Fibroblast of lung (primary cell): Measurements from ENCODE around the gene ATP11A. TPM values are rescaled to one million over a fixed set of nuclear protein-coding genes. Genes with fewer than 3 reads are reported as not detected.
A peak's percentile ranks its signal among the peaks of the same experiment; 100 is the strongest.

ENCODE experiments used
- DNase-seq, 2 donors: peaks; one replicate each; pipeline versions ENCODE4 v3.0.0 to v3.0.0-alpha.2; 2010; ENCODE audit warnings: low read depth in 2 of 2
- H2AFZ ChIP-seq: 2 replicates; pipeline ENCODE4 v1.5.1; 2012; ENCODE audit warnings: low read length, control low read depth, inconsistent platforms
- H3K27ac ChIP-seq: 2 replicates; pipeline ENCODE4 v1.5.1; 2011; ENCODE audit warnings: low read length, control low read depth; ENCODE audit not compliant: insufficient read depth
- H3K27me3 ChIP-seq: 2 replicates; pipeline ENCODE4 v1.5.1; 2011; ENCODE audit warnings: mild to moderate bottlenecking, low read length; ENCODE audit not compliant: control insufficient read depth, insufficient read depth
- H3K36me3 ChIP-seq: 2 replicates; pipeline ENCODE4 v1.5.1; 2011; ENCODE audit warnings: low read length; ENCODE audit not compliant: control insufficient read depth, insufficient read depth
- H3K4me1 ChIP-seq: 2 replicates; pipeline ENCODE4 v1.5.1; 2011; ENCODE audit warnings: low read length; ENCODE audit not compliant: control insufficient read depth, insufficient read depth; ENCODE audit errors: extremely low read depth
- H3K4me2 ChIP-seq: 2 replicates; pipeline ENCODE4 v1.5.1; 2011; ENCODE audit warnings: low read length, control low read depth; ENCODE audit not compliant: insufficient read depth; ENCODE audit errors: extremely low read depth
- H3K4me3 ChIP-seq, 4 experiments: fragments of 200-600 bp in 1 of 4; sonication (generic) in 1 of 4; replicated peaks in 1 of 4; 2 replicates each; pipeline ENCODE4 v1.5.1; 2011 to 2016; ENCODE audit warnings: low read length in 4 of 4, low read depth in 3 of 4, mild to moderate bottlenecking in 3 of 4, control low read depth in 2 of 4, inconsistent platforms in 1 of 4, mixed read lengths in 1 of 4; ENCODE audit not compliant: insufficient read depth in 1 of 4; ENCODE audit errors: control extremely low read depth in 1 of 4
- H3K79me2 ChIP-seq: 2 replicates; pipeline ENCODE4 v1.5.1; 2012; ENCODE audit warnings: mild to moderate bottlenecking, low read length, inconsistent platforms; ENCODE audit not compliant: control insufficient read depth, insufficient read depth
- H3K9ac ChIP-seq: 2 replicates; pipeline ENCODE4 v1.5.1; 2011; ENCODE audit warnings: mild to moderate bottlenecking, low read length, control low read depth; ENCODE audit not compliant: insufficient read depth
- H3K9me3 ChIP-seq: 2 replicates; pipeline ENCODE4 v1.5.1; 2012; ENCODE audit warnings: low read depth, low read length; ENCODE audit not compliant: control insufficient read depth, insufficient read depth
- H4K20me1 ChIP-seq: 2 replicates; pipeline ENCODE4 v1.5.1; 2011; ENCODE audit warnings: low read length; ENCODE audit not compliant: control insufficient read depth, insufficient read depth; ENCODE audit errors: extremely low read depth
- EZH2 ChIP-seq: IDR thresholded peaks from 2 replicates; pipeline ENCODE4 v1.5.1; 2012; ENCODE audit warnings: low read length, control low read depth, mild to moderate bottlenecking; ENCODE audit errors: missing control alignments
- polyA plus RNA-seq, 2 donors: library from polyadenylated mRNA; depleted of rRNA in 1 of 2; stranded (reverse) in 1 of 2; unstranded in 1 of 2; fragments of >200 nt; gene quantifications; 2 replicates each; pipeline ENCODE4 v1.2.1, GENCODE V29; 2011 to 2012; ENCODE audit warnings: missing spikeins in 1 of 2
- total RNA-seq: library from RNA; depleted of rRNA; stranded (reverse); fragments of >200 nt; gene quantifications from 2 replicates; pipeline ENCODE4 v1.2.1, GENCODE V29; 2014
- TF ChIP-seq, protein P1 (sequence below), 2 donors: IDR thresholded peaks in 1 of 2; conservative IDR thresholded peaks in 1 of 2; 1 replicate in 1 of 2; 2 replicates in 1 of 2; pipeline ENCODE4 v1.5.1; 2011 to 2012; ENCODE audit warnings: low read length in 2 of 2, control low read depth in 1 of 2, inconsistent platforms in 1 of 2, low read depth in 1 of 2, mild to moderate bottlenecking in 1 of 2

The ATP11A gene
- total and polyA plus RNA-seq, 2 donors (not counting 1 experiment from before 2014, with no cell fraction given): 2.3 to 7.8 TPM

DNA sequence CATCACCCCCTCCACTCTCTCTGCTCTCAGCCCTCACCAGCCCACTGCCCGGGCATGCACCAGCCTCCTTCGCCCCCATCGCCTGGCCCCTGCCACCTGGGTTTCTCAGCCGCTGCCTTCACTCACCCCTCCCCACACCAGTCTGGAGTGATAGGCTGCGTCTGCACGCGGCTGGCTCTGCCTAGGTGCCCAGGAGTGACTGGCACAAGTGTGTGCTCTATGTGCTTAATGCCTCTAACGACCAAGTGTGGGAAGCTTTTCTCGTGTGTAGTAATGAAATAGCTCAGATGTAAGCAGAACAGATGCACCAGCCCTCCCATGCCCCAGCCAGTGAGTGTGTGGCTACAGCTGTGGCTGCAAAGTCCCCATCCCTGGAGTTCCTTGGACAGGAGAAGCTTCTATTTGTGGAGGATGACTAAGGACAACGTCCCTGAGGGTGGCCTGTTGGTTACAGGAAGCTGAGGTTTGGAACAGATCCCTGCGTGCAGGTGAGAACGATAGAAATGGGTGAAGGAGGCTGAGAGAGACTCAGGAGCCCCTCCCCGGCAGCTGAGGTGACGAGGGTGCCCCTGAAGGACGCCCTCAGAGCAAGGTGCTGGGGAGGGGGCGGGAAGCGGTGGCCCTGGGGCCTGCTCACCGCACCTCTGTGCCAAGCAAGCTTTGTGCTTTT lies 35.6 kb downstream of the ATP11A start:
- peak in 1 of 2 donors; percentile 58 for DNase-seq
- Histone ChIP-seq H2AFZ (no peak overlapping the region), H3K4me2 (no peak overlapping the region)

DNA sequence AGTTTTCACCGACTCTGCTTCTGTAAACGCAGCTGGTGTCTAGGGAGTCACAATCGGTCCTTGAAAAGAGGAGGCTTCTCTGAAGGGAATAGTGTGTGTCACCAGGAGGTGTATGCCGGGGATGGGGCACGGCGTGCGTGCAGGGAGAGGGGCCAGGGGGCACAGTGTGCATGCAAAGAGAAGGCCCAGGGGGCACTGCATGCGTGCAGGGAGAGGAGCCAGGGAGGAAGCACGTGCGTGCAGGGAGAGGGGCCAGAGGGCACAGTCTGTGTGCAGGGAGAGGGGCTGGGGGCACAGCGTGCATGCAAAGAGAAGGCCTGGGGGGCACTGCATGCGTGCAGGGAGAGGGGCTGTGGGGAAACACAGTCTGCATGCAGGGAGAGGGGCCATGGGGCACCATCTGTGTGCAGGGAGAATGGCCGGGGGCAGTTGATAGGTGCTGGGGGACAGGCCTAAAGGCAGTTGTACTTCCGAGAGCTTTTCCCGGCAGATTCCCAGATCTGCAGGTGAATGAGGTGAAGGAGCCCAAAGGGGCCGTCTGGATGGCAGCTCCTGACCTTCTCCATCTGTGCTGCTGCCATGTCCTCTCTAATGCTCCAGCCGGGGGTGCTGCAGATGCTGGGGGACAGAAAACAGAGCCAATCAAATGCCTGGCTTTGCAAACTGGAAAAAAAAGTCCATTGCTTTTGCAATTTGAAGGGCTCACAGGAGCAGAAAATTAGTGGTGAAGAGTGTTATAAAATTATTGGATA lies 36.4 kb downstream of the ATP11A start:
- no peaks in the 10 kb centered on the region for H3K9me3 ChIP-seq
- no peak overlapping the region for H3K27ac ChIP-seq
- H3K9ac ChIP-seq: no peak overlapping the region
- DNase-seq: no peak
- no peaks in the 10 kb centered on the region for H3K36me3 ChIP-seq
- no peak overlapping the region for H2AFZ ChIP-seq
- no peaks in the 10 kb centered on the region for H3K27me3 ChIP-seq
- H3K4me3 ChIP-seq: no peak overlapping the region
- TF ChIP-seq, protein P1, sequence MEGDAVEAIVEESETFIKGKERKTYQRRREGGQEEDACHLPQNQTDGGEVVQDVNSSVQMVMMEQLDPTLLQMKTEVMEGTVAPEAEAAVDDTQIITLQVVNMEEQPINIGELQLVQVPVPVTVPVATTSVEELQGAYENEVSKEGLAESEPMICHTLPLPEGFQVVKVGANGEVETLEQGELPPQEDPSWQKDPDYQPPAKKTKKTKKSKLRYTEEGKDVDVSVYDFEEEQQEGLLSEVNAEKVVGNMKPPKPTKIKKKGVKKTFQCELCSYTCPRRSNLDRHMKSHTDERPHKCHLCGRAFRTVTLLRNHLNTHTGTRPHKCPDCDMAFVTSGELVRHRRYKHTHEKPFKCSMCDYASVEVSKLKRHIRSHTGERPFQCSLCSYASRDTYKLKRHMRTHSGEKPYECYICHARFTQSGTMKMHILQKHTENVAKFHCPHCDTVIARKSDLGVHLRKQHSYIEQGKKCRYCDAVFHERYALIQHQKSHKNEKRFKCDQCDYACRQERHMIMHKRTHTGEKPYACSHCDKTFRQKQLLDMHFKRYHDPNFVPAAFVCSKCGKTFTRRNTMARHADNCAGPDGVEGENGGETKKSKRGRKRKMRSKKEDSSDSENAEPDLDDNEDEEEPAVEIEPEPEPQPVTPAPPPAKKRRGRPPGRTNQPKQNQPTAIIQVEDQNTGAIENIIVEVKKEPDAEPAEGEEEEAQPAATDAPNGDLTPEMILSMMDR (conservative IDR thresholded peaks at IDR 0.05 in 1 of 2, IDR thresholded peaks at IDR 0.05 in 1 of 2; ENCODE audit: low read depth in 1 of 2, low read length in 2 of 2): no peak
- TF ChIP-seq EZH2: no peak
- no peak overlapping the region for H3K4me2 ChIP-seq
- no peaks in the 10 kb centered on the region for H4K20me1 ChIP-seq
- no peaks in the 10 kb centered on the region for H3K4me1 ChIP-seq
- no peaks in the 10 kb centered on the region for H3K79me2 ChIP-seq

More for the DNA sequence above, 35.6 kb downstream of the ATP11A start:
- Histone ChIP-seq H3K27me3 (no peaks in the 10 kb centered on the region), H3K9ac (no peak overlapping the region), H3K4me1 (no peaks in the 10 kb centered on the region), H4K20me1 (no peaks in the 10 kb centered on the region), H3K9me3 (no peaks in the 10 kb centered on the region), H3K79me2 (no peaks in the 10 kb centered on the region), H3K27ac (no peak overlapping the region), H3K36me3 (no peaks in the 10 kb centered on the region), H3K4me3 (no peak overlapping the region)
- TF ChIP-seq, protein P1 (conservative IDR thresholded peaks at IDR 0.05 in 1 of 2, IDR thresholded peaks at IDR 0.05 in 1 of 2; ENCODE audit: low read depth in 1 of 2, low read length in 2 of 2): no peak
- TF ChIP-seq EZH2: no peak

DNA sequence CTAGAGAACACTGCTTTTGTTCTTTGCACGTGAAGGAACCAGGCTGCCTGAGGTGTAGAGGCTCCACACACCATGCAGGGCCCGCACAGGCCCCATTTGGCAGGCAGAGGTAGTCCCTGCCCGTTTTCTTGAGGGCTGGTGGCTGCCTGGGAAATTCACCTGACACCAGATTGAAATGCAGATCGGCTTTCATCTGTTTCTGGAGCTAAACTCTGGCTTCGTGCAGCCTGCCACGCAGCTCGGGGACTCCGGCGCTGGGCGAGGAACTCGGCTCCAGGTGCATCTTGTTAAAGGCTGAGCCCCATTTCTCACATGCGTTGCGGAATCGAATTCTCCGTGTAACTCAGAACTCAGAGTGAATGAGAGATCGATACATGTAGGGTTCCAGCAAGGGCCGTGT lies 37.7 kb downstream of the ATP11A start:
- no peaks in the 10 kb centered on the region for H4K20me1 ChIP-seq
- no peak overlapping the region for H3K27ac ChIP-seq
- H3K79me2 ChIP-seq: no peaks in the 10 kb centered on the region
- DNase-seq: no peak
- H3K4me1 ChIP-seq: no peaks in the 10 kb centered on the region
- H3K4me3 ChIP-seq: no peak overlapping the region
- no peaks in the 10 kb centered on the region for H3K27me3 ChIP-seq
- H2AFZ ChIP-seq: no peak overlapping the region
- no peak overlapping the region for H3K9ac ChIP-seq
- H3K36me3 ChIP-seq: no peaks in the 10 kb centered on the region
- H3K9me3 ChIP-seq: no peaks in the 10 kb centered on the region
- TF ChIP-seq, protein P1 (conservative IDR thresholded peaks at IDR 0.05 in 1 of 2, IDR thresholded peaks at IDR 0.05 in 1 of 2; ENCODE audit: low read depth in 1 of 2, low read length in 2 of 2): no peak
- no peak for TF ChIP-seq EZH2
- no peak overlapping the region for H3K4me2 ChIP-seq
